WERI-Rb-1 (cell line): ENCODE data around the gene CYSTM1.
"Not testable (repeated sequence)": the region's sequence is repeated elsewhere in the genome, so short reads cannot be mapped to it uniquely, and the experiment has no call there.

Experiments
- DNase-seq: peaks from one replicate; pipeline ENCODE4 v3.0.0-alpha.2; 2020
- H3K27ac ChIP-seq: fragments of 250-450 bp; sonication (Bioruptor Pico); 2 replicates; pipeline ENCODE4 v1.5.1; 2020; ENCODE audit warnings: mild to moderate bottlenecking, moderate library complexity
- H3K27me3 ChIP-seq: fragments of 250-450 bp; sonication (Bioruptor Pico); 2 replicates; pipeline ENCODE4 v1.5.1; 2021; ENCODE audit warnings: mild to moderate bottlenecking, low read depth, moderate library complexity; ENCODE audit not compliant: insufficient read depth, severe bottlenecking
- H3K36me3 ChIP-seq: fragments of 250-450 bp; sonication (Bioruptor Pico); 2 replicates; pipeline ENCODE4 v1.5.1; 2020; ENCODE audit warnings: mild to moderate bottlenecking, moderate library complexity
- H3K4me3 ChIP-seq: 2 replicates; pipeline ENCODE4 v1.5.1; 2011; ENCODE audit warnings: low read depth, mild to moderate bottlenecking, control low read depth, low read length
- H3K9me3 ChIP-seq: fragments of 250-450 bp; sonication (Bioruptor Pico); 2 replicates; pipeline ENCODE4 v1.5.1; 2021; ENCODE audit warnings: mild to moderate bottlenecking, moderate library complexity; ENCODE audit not compliant: severe bottlenecking
- TF ChIP-seq, protein P1 (sequence below): IDR thresholded peaks from 2 replicates; pipeline ENCODE4 v1.5.1; 2011; ENCODE audit warnings: low read depth, mild to moderate bottlenecking, control low read depth, inconsistent platforms, low read length

The CYSTM1 gene

DNA sequence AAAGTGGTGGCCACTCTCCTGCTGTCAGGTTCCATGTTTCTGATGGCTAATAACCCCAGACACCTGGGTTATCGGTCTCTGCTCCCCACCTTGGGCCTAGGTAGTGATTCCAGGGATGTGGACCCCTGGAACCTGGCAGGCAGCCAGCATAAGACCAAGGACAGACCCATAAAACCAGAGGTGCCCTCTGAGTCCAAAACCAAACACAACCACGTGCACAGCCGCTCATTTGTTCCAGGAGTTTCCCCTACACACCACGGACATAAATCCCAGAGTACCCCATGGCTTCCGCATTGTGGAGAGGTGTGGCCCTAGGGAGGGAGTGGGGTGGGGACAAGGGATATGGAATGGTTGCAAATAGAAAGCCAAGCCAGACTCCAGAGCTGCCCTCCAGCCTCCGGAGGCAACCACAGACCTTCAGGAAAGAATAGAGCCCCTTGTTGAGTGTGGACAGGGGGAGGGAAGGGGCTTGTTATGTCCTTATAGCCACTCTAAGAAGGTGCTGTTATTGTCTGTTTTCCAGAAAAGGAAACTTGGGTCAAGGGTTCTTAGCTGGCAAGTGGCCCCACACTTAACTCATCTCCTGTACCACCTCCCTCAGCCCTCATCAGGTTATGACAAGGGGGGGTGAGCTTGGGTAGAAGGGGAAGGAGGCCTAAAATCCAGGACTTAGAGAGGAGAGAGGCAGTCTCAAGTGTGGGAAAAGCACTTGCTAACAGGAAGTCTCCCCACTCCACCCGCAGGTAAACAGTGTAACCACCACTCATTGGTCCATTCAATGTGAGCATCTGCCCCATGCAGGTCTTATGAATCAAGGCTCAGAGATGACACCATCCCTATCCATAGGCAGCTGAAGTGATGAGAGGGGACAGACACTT is 23.6 kb upstream of the CYSTM1 start:
- no peak for DNase-seq
- Histone ChIP-seq H3K27me3 (no peaks in the 10 kb centered on the region), H3K4me3 (no peak overlapping the region), H3K27ac (no peak overlapping the region), H3K9me3 (no peaks in the 10 kb centered on the region), H3K36me3 (no peaks in the 10 kb centered on the region)
- TF ChIP-seq, protein P1, sequence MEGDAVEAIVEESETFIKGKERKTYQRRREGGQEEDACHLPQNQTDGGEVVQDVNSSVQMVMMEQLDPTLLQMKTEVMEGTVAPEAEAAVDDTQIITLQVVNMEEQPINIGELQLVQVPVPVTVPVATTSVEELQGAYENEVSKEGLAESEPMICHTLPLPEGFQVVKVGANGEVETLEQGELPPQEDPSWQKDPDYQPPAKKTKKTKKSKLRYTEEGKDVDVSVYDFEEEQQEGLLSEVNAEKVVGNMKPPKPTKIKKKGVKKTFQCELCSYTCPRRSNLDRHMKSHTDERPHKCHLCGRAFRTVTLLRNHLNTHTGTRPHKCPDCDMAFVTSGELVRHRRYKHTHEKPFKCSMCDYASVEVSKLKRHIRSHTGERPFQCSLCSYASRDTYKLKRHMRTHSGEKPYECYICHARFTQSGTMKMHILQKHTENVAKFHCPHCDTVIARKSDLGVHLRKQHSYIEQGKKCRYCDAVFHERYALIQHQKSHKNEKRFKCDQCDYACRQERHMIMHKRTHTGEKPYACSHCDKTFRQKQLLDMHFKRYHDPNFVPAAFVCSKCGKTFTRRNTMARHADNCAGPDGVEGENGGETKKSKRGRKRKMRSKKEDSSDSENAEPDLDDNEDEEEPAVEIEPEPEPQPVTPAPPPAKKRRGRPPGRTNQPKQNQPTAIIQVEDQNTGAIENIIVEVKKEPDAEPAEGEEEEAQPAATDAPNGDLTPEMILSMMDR, result no peak

DNA sequence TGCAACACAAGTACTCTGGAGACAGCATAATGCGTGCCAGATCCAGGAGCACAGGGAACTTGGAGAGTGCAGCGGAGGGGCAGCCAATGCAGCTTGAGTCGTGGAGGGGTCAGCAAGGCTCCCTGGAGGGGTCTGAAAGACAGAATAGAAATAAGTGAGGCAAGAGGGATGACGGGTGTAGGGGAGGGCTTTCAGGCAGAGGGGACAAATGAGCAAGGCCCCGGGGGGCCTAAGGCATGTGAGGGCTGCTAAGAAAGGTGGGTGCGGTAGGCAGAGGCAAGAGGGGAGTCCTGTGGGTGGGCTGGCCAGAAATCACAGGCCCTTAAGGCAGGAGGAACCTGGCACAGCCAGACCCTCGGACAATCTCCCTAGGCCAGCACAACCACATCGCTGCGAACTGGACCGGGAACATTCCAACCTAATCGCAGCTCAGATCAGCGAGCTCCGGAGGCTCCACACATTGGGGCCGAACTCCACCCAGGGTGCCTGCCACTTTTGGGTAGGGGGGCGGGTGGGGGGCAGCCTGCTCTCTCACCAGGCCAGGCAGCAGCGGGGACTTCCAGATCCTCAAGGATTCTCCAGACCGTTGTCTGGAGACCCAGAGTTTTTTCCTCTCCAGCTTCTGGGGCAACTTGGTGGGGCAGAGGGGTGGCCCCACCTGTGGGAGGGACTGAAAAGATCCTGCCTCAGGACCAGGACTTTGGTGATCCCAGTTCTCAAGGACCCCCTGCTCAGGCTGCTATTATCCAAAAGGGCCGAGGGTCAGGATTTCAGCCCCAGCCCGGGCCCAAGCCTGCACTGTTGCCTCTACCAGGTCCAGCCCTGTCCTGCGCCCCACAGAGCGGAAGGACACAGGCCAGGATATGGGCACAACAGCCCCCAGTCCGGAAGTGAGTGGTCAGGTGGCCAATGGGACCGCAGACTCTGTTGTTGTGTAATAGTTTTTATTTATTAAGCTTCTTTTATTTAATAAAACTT is 22.7 kb upstream of the CYSTM1 start:
- Histone ChIP-seq H3K36me3 (no peaks in the 10 kb centered on the region), H3K9me3 (no peaks in the 10 kb centered on the region), H3K4me3 (no peak overlapping the region), H3K27me3 (no peaks in the 10 kb centered on the region), H3K27ac (no peak overlapping the region)
- TF ChIP-seq, protein P1, result no peak
- DNase-seq, result no peak

DNA sequence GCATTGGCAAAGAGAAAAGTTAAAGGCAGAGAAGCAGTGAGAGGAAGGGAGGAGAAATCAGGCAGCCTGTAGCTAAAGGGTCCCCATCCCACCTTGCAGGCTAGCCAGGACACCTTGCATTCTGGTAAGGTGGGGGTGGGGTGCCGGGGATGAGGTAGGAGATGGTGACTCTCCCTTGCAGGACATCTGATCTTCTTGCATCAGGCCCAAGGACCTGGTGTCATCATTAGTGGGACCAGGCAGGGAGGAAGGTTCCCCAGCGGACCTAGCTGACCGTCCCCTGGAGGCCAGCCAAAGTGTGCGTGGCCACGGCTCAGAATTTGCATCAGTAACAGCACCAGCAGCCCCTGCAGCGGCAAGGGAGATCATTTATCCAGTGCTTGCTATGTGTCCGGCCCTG is 21.7 kb upstream of the CYSTM1 start:
- Histone ChIP-seq H3K36me3 (no peaks in the 10 kb centered on the region), H3K4me3 (no peak overlapping the region), H3K9me3 (no peaks in the 10 kb centered on the region), H3K27me3 (no peaks in the 10 kb centered on the region), H3K27ac (no peak overlapping the region)
- no peak for DNase-seq
- TF ChIP-seq, protein P1, result no peak

DNA sequence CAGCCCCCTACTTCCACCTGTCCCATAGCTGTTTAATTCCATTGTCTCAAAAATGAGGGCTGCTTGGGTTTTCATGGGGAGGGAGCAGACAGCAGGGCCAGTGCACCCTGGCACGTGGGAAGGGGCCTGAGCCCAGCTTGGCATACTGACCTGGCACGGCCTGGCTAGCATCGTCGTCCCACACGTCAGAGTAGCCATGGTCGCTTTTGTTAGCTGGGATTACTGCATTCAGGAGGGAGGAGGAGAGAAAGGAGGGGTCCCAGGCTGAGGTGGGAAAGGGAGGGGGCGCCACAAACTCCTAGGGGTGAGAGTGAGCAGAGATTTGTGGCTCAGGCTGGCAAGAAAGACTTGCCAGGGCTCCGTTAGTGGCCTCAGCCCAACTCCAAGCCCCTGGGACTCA is 21.1 kb upstream of the CYSTM1 start:
- H3K27me3 ChIP-seq, result no peaks in the 10 kb centered on the region
- no peaks in the 10 kb centered on the region for H3K9me3 ChIP-seq
- H3K36me3 ChIP-seq, result no peaks in the 10 kb centered on the region
- H3K4me3 ChIP-seq, result no peak overlapping the region
- H3K27ac ChIP-seq, result no peak overlapping the region
- DNase-seq, result no peak
- TF ChIP-seq, protein P1, result no peak

DNA sequence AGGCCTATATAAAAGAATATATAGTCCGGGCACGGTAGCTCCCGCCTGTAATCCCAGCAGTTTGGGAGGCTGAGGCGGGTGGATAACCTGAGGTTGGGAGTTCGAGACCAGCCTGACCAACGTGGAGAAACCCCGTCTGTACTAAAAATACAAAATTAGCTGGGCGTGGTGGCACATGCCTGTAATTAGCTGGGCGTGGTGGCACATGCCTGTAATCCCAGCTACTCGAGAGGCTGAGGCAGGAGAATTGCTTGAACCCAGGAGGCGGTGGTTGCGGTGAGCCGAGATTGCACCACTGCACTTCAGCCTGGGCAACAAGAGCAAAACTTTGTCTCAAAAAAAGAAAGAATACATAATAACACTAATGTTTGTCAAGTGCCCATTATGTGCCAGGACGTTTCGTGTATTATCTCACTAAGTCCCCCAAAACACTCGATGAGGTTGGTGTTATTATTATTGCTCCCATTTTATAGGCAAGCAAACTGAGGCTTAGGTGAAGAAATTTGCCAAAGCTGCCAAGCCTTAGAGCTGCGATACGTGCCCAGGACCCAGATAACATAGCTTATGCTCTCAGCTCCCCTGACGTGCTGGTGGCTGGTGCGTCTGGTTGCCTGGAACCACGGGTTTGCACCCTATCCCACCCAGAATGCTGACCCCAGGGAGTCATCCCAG is 20.1 kb upstream of the CYSTM1 start:
- not testable (repeated sequence) for H3K4me3 ChIP-seq, H3K27me3 ChIP-seq, H3K27ac ChIP-seq, DNase-seq, H3K9me3 ChIP-seq, H3K36me3 ChIP-seq
